ENCODE measurements around the gene LRRC25. TPM values are rescaled to one million over a fixed set of nuclear protein-coding genes. Genes with fewer than 3 reads are reported as not detected.
"Not testable (repeated sequence)": the region's sequence is repeated elsewhere in the genome, so short reads cannot be mapped to it uniquely, and the experiment has no call there.

The LRRC25 gene
- total and polyA plus RNA-seq, 2 donors (not counting 1 experiment from before 2014, with no cell fraction given), result 0.10 to 1.2 TPM

GRCh38 chr19:18357041-18357440 lies 40.4 kb downstream of the LRRC25 start:
- Histone ChIP-seq H2AFZ (ENCODE audit: low read length) (no peak overlapping the region), H4K20me1 (ENCODE audit: control insufficient read depth, extremely low read depth, insufficient read depth, low read length) (no peaks in the 10 kb centered on the region), H3K4me2 (ENCODE audit: extremely low read depth, insufficient read depth, low read length) (no peak overlapping the region), H3K4me1 (ENCODE audit: control insufficient read depth, extremely low read depth, insufficient read depth, low read length) (no peaks in the 10 kb centered on the region), H3K36me3 (ENCODE audit: control insufficient read depth, insufficient read depth, low read length) (peaks cover 10% of the 10 kb centered on the region), H3K4me3 (replicated peaks in 1 of 4; ENCODE audit: control extremely low read depth in 1 of 4, insufficient read depth in 1 of 4, low read depth in 3 of 4, low read length in 4 of 4) (no peak overlapping the region), H3K27me3 (ENCODE audit: control insufficient read depth, insufficient read depth, low read length) (no peaks in the 10 kb centered on the region), H3K9ac (ENCODE audit: insufficient read depth, low read length) (no peak overlapping the region), H3K79me2 (ENCODE audit: control insufficient read depth, insufficient read depth, low read length) (no peaks in the 10 kb centered on the region), H3K27ac (ENCODE audit: insufficient read depth, low read length) (no peak overlapping the region), H3K9me3 (ENCODE audit: control insufficient read depth, insufficient read depth, low read depth, low read length) (no peaks in the 10 kb centered on the region)
- TF ChIP-seq, protein P1, sequence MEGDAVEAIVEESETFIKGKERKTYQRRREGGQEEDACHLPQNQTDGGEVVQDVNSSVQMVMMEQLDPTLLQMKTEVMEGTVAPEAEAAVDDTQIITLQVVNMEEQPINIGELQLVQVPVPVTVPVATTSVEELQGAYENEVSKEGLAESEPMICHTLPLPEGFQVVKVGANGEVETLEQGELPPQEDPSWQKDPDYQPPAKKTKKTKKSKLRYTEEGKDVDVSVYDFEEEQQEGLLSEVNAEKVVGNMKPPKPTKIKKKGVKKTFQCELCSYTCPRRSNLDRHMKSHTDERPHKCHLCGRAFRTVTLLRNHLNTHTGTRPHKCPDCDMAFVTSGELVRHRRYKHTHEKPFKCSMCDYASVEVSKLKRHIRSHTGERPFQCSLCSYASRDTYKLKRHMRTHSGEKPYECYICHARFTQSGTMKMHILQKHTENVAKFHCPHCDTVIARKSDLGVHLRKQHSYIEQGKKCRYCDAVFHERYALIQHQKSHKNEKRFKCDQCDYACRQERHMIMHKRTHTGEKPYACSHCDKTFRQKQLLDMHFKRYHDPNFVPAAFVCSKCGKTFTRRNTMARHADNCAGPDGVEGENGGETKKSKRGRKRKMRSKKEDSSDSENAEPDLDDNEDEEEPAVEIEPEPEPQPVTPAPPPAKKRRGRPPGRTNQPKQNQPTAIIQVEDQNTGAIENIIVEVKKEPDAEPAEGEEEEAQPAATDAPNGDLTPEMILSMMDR (conservative IDR thresholded peaks at IDR 0.05 in 1 of 2, IDR thresholded peaks at IDR 0.05 in 1 of 2; ENCODE audit: low read depth in 1 of 2, low read length in 2 of 2), result no peak
- no peak for TF ChIP-seq EZH2 (IDR thresholded peaks at IDR 0.05; ENCODE audit: low read length, missing control alignments)
- DNase-seq (ENCODE audit: low read depth in 2 of 2), result no peak

DNA sequence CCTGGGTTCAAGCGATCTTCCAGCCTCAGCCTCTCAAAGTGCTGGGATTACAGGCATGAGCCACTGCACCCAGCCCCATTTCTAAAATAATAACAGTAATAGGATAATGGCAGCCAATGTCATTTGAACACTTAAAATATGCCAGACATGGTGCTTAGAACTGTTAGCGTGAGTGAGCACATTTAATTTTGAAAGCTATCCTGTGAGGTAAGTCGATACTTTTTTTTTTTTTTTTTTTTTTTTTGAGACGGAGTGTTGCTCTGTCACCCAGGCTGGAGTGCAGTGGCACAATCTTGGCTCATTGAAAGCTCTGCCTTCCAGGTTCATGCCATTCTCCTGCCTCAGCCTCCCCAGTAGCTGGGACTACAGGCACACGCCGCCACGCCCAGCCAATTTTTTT lies 42.7 kb downstream of the LRRC25 start:
- DNase-seq (ENCODE audit: low read depth in 2 of 2); H3K4me1 ChIP-seq (ENCODE audit: control insufficient read depth, extremely low read depth, insufficient read depth, low read length); H3K4me2 ChIP-seq (ENCODE audit: extremely low read depth, insufficient read depth, low read length); H3K79me2 ChIP-seq (ENCODE audit: control insufficient read depth, insufficient read depth, low read length); H2AFZ ChIP-seq (ENCODE audit: low read length); H3K4me3 ChIP-seq (replicated peaks in 1 of 4; ENCODE audit: control extremely low read depth in 1 of 4, insufficient read depth in 1 of 4, low read depth in 3 of 4, low read length in 4 of 4); H3K9ac ChIP-seq (ENCODE audit: insufficient read depth, low read length); H3K9me3 ChIP-seq (ENCODE audit: control insufficient read depth, insufficient read depth, low read depth, low read length); H4K20me1 ChIP-seq (ENCODE audit: control insufficient read depth, extremely low read depth, insufficient read depth, low read length); H3K27ac ChIP-seq (ENCODE audit: insufficient read depth, low read length); H3K27me3 ChIP-seq (ENCODE audit: control insufficient read depth, insufficient read depth, low read length): not testable (repeated sequence)
- peaks cover 10% of the 10 kb centered on the region for H3K36me3 ChIP-seq (ENCODE audit: control insufficient read depth, insufficient read depth, low read length)

- peaks cover 2% of the 10 kb centered on the region for H3K4me1 ChIP-seq (ENCODE audit: control insufficient read depth, extremely low read depth, insufficient read depth, low read length)
- H3K9me3 ChIP-seq (ENCODE audit: control insufficient read depth, insufficient read depth, low read depth, low read length), result no peaks in the 10 kb centered on the region
- no peak overlapping the region for H3K4me2 ChIP-seq (ENCODE audit: extremely low read depth, insufficient read depth, low read length)
- H3K36me3 ChIP-seq (ENCODE audit: control insufficient read depth, insufficient read depth, low read length), result peaks cover 9% of the 10 kb centered on the region
- no peak overlapping the region for H3K4me3 ChIP-seq (replicated peaks in 1 of 4; ENCODE audit: control extremely low read depth in 1 of 4, insufficient read depth in 1 of 4, low read depth in 3 of 4, low read length in 4 of 4)
- H3K9ac ChIP-seq (ENCODE audit: insufficient read depth, low read length), result no peak overlapping the region
- H3K27ac ChIP-seq (ENCODE audit: insufficient read depth, low read length), result no peak overlapping the region
- no peak for DNase-seq (ENCODE audit: low read depth in 2 of 2)
- no peaks in the 10 kb centered on the region for H3K27me3 ChIP-seq (ENCODE audit: control insufficient read depth, insufficient read depth, low read length)
- no peak for TF ChIP-seq EZH2 (IDR thresholded peaks at IDR 0.05; ENCODE audit: low read length, missing control alignments)
- TF ChIP-seq, protein P1 (conservative IDR thresholded peaks at IDR 0.05 in 1 of 2, IDR thresholded peaks at IDR 0.05 in 1 of 2; ENCODE audit: low read depth in 1 of 2, low read length in 2 of 2), result no peak
- H3K79me2 ChIP-seq (ENCODE audit: control insufficient read depth, insufficient read depth, low read length), result no peaks in the 10 kb centered on the region
- H2AFZ ChIP-seq (ENCODE audit: low read length), result no peak overlapping the region
- no peaks in the 10 kb centered on the region for H4K20me1 ChIP-seq (ENCODE audit: control insufficient read depth, extremely low read depth, insufficient read depth, low read length)
Measured at GRCh38 chr19:18353378-18354005, 43.9 kb downstream of the LRRC25 start.
